Measurements from ENCODE around the gene TMEM223.

The TMEM223 gene

DNA sequence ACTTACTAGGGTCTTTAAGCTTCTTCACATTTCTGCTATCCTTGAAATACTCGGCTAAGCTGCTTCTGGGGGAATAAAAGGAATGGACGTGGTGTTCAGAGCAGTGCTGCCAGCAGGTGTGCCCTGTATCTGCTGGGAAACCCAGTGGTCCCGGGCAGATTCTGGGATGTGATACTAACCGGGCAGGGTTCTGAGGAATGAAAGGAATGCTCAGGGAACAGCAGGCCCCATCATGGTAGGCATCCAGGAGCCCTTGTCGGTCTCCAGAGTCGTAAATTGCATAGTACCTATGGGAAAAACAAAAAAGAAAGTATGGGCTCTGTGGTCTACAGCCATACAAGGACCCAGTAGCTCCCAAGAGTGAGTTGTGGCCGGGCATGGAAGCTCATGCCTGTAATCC is 4.5 kb upstream of the TMEM223 start:
- no peak for DNase-seq (ENCODE audit: extremely low read depth, low read depth)
- no peak for TF ChIP-seq CTCF (IDR thresholded peaks at IDR 0.05; ENCODE audit: low read depth, low read length, missing control alignments)
- no peak overlapping the region for H3K4me3 ChIP-seq (replicated peaks; ENCODE audit: low read depth, low read length)

DNA sequence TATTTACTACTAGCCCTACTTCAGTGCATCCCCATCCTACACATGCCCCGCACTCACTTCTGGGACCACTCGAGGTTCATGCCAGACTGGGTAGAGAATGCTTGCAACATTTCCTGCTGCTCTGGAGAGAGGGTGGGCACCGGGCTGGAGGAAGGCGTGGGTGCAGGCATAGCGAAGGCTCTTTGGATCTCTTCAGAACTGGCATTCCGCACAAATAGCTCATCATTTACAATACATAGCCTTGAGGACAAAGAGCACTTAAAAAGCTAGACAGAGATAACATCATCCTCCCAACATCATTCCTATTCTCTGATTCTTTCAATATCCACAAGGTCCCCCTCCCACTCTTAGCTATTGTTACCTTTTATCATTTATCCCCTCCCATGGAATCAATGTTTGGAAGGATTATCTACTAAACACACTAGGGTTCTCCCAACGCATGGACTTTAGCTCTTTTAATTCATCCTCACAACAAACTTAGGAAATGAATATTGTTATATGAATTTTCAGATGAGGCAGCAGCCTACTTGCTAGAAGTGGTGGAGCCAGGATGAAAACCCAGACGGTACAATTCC is 2.5 kb upstream of the TMEM223 start:
- no peak overlapping the region for H3K4me3 ChIP-seq (replicated peaks; ENCODE audit: low read depth, low read length)
- DNase-seq (ENCODE audit: extremely low read depth, low read depth), result no peak
- no peak for TF ChIP-seq CTCF (IDR thresholded peaks at IDR 0.05; ENCODE audit: low read depth, low read length, missing control alignments)

DNA sequence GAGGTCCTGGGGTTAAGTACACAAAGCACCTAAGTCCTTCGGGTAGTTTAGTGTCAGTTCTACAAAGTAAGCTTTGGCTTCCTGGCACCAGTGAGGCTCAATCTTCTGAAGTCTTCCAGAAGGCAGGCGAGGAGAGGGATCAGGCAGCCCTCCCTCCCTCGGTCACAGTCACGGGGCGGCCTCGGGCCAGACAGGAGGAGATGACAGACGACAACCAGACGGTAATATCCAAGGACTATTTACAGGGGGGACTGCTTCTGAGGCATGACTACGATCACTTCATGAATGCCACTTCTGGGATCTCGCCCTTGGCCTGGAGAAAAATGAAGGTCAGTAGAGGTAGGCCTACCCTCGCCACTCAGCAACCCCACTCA is 383 bp upstream of the TMEM223 start:
- TF ChIP-seq CTCF (IDR thresholded peaks at IDR 0.05; ENCODE audit: low read depth, low read length, missing control alignments), result no peak
- DNase-seq (ENCODE audit: extremely low read depth, low read depth), result no peak
- H3K4me3 ChIP-seq (replicated peaks; ENCODE audit: low read depth, low read length), result peak overlapping the region; percentile 88

GRCh38 chr11:62789576-62789975 is 2.2 kb downstream of the TMEM223 start:
- no peak for DNase-seq (ENCODE audit: extremely low read depth, low read depth)
- H3K4me3 ChIP-seq (replicated peaks; ENCODE audit: low read depth, low read length), result no peak overlapping the region
- TF ChIP-seq CTCF (IDR thresholded peaks at IDR 0.05; ENCODE audit: low read depth, low read length, missing control alignments), result no peak

- H3K4me3 ChIP-seq (replicated peaks; ENCODE audit: low read depth, low read length), result no peak overlapping the region
- no peak for TF ChIP-seq CTCF (IDR thresholded peaks at IDR 0.05; ENCODE audit: low read depth, low read length, missing control alignments)
- no peak for DNase-seq (ENCODE audit: extremely low read depth, low read depth)
Measured at GRCh38 chr11:62788991-62789390, 2.8 kb downstream of the TMEM223 start.

DNA sequence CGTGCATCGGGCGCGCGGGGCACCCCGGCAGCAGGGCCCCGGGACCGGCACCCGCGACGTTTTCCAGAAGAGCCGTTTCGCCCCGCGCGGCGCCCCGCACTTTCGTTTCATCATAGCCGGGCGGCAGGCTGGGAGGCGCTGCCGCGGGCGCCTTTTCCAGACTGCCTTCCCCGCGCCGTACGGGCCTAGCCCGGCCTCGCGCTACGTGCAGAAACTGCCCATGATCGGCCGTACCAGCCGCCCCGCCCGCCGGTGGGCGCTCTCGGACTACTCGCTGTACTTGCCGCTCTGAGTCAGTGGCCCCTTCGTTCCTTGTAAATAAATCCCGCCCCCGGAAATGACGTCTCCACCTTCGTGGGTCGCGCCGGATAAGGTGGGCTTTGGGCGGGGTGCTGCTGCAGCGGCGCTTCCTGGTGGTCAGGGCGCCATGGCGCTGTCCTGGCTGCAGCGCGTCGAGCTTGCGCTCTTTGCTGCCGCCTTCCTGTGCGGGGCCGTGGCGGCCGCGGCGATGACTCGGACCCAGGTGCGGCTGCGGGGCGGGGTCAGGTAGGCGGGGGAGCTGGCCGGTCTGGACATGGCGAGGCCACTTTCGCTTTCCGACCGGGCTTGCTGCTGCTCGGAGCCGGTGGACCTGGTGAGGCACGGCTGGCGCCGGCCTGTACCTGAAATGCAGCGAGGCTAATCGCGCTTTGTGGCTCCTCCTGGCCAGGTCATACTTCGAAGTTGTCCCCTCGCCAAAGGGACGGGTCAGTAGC is 4.6 kb downstream of the TMEM223 start, which contains the start of gene TMEM179B:
TMEM179B (plus strand) TSS at position 398 of the 755 bp plus-strand sequence; CDS start at position 428, 30 bp downstream.
- TF ChIP-seq CTCF (IDR thresholded peaks at IDR 0.05; ENCODE audit: low read depth, low read length, missing control alignments), result peak; percentile 72
- H3K4me3 ChIP-seq (replicated peaks; ENCODE audit: low read depth, low read length), result peak within 1 kb of the TSS; percentile 84
- peak; percentile 94 for DNase-seq (ENCODE audit: extremely low read depth, low read depth)
